ENCODE measurements around the gene ZNF710. TPM values are rescaled to one million over a fixed set of nuclear protein-coding genes. Genes with fewer than 3 reads are reported as not detected.

The ZNF710 gene
- total RNA-seq, 1 donor from 2014 or later: 45.5 TPM

DNA sequence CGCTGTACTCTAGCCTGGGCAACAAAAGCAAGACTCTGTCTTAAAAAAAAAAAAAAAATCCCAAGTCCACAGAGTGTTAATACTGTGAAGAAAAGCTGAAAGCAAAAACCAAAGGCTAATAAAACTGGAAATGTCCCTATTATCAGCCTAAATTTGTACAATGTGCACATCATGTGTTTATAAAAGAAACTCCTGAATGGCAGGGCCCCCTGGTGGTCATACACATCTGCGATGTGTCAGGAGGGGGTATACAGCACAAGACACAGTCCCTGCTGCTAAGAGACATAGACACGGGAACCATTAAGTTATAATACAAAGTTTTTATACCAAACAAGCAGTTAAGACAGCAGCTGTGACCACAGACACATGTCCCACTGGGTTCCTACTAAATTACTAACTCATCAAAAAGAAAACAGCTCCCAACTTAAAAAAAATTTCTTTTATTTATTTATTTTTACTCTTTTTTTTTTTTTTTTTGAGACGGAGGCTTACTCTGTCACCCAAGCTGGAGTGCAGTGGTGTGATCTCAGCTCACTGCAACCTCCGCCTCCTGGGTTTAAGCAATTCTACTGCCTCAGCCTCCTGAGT is 70.2 kb downstream of the ZNF710 start:
- TF ChIP-seq, protein P1, sequence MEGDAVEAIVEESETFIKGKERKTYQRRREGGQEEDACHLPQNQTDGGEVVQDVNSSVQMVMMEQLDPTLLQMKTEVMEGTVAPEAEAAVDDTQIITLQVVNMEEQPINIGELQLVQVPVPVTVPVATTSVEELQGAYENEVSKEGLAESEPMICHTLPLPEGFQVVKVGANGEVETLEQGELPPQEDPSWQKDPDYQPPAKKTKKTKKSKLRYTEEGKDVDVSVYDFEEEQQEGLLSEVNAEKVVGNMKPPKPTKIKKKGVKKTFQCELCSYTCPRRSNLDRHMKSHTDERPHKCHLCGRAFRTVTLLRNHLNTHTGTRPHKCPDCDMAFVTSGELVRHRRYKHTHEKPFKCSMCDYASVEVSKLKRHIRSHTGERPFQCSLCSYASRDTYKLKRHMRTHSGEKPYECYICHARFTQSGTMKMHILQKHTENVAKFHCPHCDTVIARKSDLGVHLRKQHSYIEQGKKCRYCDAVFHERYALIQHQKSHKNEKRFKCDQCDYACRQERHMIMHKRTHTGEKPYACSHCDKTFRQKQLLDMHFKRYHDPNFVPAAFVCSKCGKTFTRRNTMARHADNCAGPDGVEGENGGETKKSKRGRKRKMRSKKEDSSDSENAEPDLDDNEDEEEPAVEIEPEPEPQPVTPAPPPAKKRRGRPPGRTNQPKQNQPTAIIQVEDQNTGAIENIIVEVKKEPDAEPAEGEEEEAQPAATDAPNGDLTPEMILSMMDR (IDR thresholded peaks at IDR 0.05): peak; percentile 46
- Mint-ChIP-seq H3K27me3 (no peaks in the 10 kb centered on the region), H3K27ac (no peak overlapping the region), H3K4me1 (peaks cover 8% of the 10 kb centered on the region), H3K9me3 (no peaks in the 10 kb centered on the region), H3K36me3 (ENCODE audit: low read depth) (peaks cover 47% of the 10 kb centered on the region), H3K4me3 (no peak overlapping the region)
- POLR2A ChIA-PET: interaction anchor here (0.6 to 5.7 kb wide), 8 partner anchors 11 to 184 kb away, joined by 3 to 51 read pairs (median 4); partner anchors contain the start of genes AP3S2 and ZNF710
- intact Hi-C loops (cut with micrococcal nuclease): loop anchor here (1.0 to 5.0 kb wide), 8 partner anchors 12 to 331 kb away; no protein-coding TSS in a partner anchor
- ATAC-seq (ENCODE audit: low read depth): peak; percentile 97
- DNase-seq: peak; percentile 53
- CTCF ChIA-PET: interaction anchor here (0.6 to 3.2 kb wide), 25 partner anchors 10 to 311 kb away, joined by 3 to 43 read pairs (median 5); partner anchors contain the start of genes AP3S2, ARPIN and ZNF710

DNA sequence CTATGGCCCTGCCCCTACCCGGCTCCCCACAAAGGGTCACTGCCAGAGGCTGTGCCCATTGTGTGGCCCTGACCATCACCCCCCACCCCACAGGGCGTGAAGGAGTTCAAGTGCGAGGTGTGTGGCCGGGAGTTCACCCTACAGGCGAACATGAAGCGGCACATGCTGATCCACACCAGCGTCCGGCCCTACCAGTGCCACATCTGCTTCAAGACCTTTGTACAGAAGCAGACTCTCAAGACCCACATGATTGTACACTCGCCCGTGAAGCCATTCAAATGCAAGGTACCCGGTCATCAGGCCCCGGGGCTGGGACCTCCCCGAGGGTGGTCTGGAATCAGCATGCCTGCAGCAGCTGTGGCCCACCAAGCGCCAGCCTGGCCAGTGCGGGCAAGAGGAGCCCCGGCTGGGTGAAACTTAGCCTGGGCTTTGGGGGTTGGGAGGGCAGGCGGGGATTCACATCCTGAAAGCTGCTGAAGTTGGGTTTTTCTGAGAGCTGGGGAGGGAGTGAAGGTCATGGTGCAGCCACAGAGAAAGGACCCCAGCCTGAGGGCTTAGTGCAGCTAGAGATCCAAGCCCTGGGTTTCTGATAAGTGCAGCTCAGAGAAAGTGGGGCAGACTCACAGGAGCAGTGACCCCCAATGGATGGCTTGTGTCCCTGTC is 72.0 kb downstream of the ZNF710 start:
- ChIA-PET CTCF (interaction anchor here (2.7 kb wide), 1 partner anchor 72 kb away, joined by 9 read pairs; the partner anchor contains the start of gene ZNF710), POLR2A (no interaction called here)
- Mint-ChIP-seq H3K9me3 (no peaks in the 10 kb centered on the region), H3K4me1 (peaks cover 8% of the 10 kb centered on the region), H3K27me3 (no peaks in the 10 kb centered on the region), H3K36me3 (ENCODE audit: low read depth) (peaks cover 51% of the 10 kb centered on the region), H3K27ac (no peak overlapping the region), H3K4me3 (no peak overlapping the region)
- ATAC-seq (ENCODE audit: low read depth) (no peak), DNase-seq (no peak)
- TF ChIP-seq, protein P1 (IDR thresholded peaks at IDR 0.05): no peak
- intact Hi-C loops (cut with micrococcal nuclease): loop anchor here (5.0 kb wide), 1 partner anchor 311 kb away; no protein-coding TSS in a partner anchor

DNA sequence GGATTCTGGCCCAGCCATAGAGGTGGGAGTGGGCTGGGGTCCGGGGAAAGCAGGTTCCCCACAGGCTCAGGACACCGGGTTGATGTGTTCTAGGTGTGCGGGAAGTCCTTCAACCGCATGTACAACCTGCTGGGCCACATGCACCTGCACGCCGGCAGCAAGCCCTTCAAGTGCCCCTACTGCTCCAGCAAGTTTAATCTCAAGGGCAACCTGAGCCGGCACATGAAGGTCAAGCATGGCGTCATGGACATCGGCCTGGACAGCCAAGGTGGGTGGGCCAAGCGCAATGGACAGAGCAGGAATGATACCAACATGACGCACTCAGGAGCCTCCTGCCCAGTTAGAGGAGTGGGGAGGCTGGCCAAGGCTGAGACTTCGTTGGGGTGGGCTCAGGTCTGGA is 72.9 kb downstream of the ZNF710 start:
- no peak for DNase-seq
- ChIA-PET CTCF (interaction anchor here (1.1 to 1.4 kb wide), 3 partner anchors 175 to 199 kb away, joined by 3 to 4 read pairs (median 3); no protein-coding TSS in a partner anchor), POLR2A (no interaction called here)
- intact Hi-C loops (cut with micrococcal nuclease): loop anchor here (5.0 kb wide), 1 partner anchor 312 kb away; no protein-coding TSS in a partner anchor
- Mint-ChIP-seq H3K27me3 (no peaks in the 10 kb centered on the region), H3K4me1 (peaks cover 8% of the 10 kb centered on the region), H3K36me3 (ENCODE audit: low read depth) (peaks cover 54% of the 10 kb centered on the region), H3K27ac (no peak overlapping the region), H3K4me3 (no peak overlapping the region), H3K9me3 (no peaks in the 10 kb centered on the region)
- ATAC-seq (ENCODE audit: low read depth): no peak
- TF ChIP-seq, protein P1 (IDR thresholded peaks at IDR 0.05): no peak

DNA sequence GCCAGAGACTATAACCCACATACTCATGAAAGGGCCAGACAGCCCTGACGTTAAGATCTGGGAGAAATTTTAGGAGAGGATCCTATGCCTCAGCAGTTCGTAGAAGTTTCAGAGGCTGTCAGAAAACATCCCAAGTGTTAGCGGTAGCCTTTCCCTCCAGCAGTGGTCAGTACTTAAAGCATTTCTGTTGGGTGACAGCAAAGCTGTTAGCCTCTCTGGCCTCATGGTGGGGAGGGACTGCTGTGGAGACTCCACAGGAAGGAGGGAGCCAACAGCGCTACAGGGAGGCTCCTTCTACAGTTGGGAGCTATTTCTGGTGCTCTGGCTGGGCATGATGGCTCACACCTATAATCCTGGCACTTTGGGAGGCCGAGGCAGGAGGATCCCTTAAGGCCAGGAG is 73.8 kb downstream of the ZNF710 start:
- peaks cover 8% of the 10 kb centered on the region for H3K4me1 Mint-ChIP-seq
- DNase-seq (no peak), ATAC-seq (ENCODE audit: low read depth) (no peak)
- POLR2A ChIA-PET: no interaction called here
- no peaks in the 10 kb centered on the region for H3K9me3 Mint-ChIP-seq
- no peak overlapping the region for H3K4me3 Mint-ChIP-seq
- TF ChIP-seq, protein P1 (IDR thresholded peaks at IDR 0.05): no peak
- intact Hi-C loops (cut with micrococcal nuclease): loop anchor here (5.0 kb wide), 1 partner anchor 313 kb away; no protein-coding TSS in a partner anchor
- peaks cover 51% of the 10 kb centered on the region for H3K36me3 Mint-ChIP-seq (ENCODE audit: low read depth)
- H3K27ac Mint-ChIP-seq: no peak overlapping the region
- CTCF ChIA-PET: interaction anchor here (0.7 to 1.4 kb wide), 3 partner anchors 11 to 199 kb away, joined by 3 to 4 read pairs (median 3); no protein-coding TSS in a partner anchor
- no peaks in the 10 kb centered on the region for H3K27me3 Mint-ChIP-seq

All from activated B cell treated with CpG ODN at 0.5 μM for 24 hours (primary cell).